ENCODE data around the gene PRIMPOL. TPM values are rescaled to one million over a fixed set of nuclear protein-coding genes. Genes with fewer than 3 reads are reported as not detected.

Gene PRIMPOL, protein sequence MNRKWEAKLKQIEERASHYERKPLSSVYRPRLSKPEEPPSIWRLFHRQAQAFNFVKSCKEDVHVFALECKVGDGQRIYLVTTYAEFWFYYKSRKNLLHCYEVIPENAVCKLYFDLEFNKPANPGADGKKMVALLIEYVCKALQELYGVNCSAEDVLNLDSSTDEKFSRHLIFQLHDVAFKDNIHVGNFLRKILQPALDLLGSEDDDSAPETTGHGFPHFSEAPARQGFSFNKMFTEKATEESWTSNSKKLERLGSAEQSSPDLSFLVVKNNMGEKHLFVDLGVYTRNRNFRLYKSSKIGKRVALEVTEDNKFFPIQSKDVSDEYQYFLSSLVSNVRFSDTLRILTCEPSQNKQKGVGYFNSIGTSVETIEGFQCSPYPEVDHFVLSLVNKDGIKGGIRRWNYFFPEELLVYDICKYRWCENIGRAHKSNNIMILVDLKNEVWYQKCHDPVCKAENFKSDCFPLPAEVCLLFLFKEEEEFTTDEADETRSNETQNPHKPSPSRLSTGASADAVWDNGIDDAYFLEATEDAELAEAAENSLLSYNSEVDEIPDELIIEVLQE
- 17.5 and 57.3 TPM in 2 replicates for total RNA-seq (2011; cell fraction: chromatin; rRNA removed; ENCODE audit: low replicate concordance)
- 7.0 and 11.7 TPM in 2 replicates for total RNA-seq (2011; cell fraction: nucleolus; rRNA removed)
- total RNA-seq (2011; cell fraction: nucleoplasm; rRNA removed), result 14.9 and 18.1 TPM in 2 replicates
- total RNA-seq (2014; rRNA removed), result 11.3 and 16.8 TPM in 2 replicates
- 22.5 and 25.4 TPM in 2 replicates for total RNA-seq (2014; rRNA removed; fragmentation: Illumina TruSeq; extraction: Trizol)
- 19.5 and 23.3 TPM in 2 replicates for total RNA-seq (2015; rRNA removed; fragmentation: Illumina TruSeq; extraction: Trizol)
- 14.3 and 14.9 TPM in 2 replicates for total RNA-seq (2021)
- 30.0 and 32.0 TPM in 2 replicates for polyA plus RNA-seq (2011; rRNA removed)
- polyA plus RNA-seq (2011; cell fraction: cytosol; rRNA removed), result 3.4 and 10.0 TPM in 2 replicates
- 8.5 and 20.0 TPM in 2 replicates for polyA plus RNA-seq (2011; cell fraction: nucleus; rRNA removed)
- polyA plus RNA-seq (2012), result 18.2 and 22.5 TPM in 2 replicates
- polyA plus RNA-seq (2014; fragmentation: Illumina TruSeq; extraction: Trizol), result 16.1 and 17.9 TPM in 2 replicates
- polyA plus RNA-seq (2014; fragmentation: Nextera tagmentation; extraction: Ambion mirVana), result 10 to 100 TPM; 11.0 to 14.2 TPM
- 14.7 and 19.2 TPM in 2 replicates for polyA plus RNA-seq (2014; rRNA removed)
- polyA minus RNA-seq (2011; rRNA and poly(A)+ RNA removed), result 11.3 and 11.9 TPM in 2 replicates
- 4.1 and 4.6 TPM in 2 replicates for polyA minus RNA-seq (2011; cell fraction: cytosol; rRNA and poly(A)+ RNA removed)
- 4.6 and 9.6 TPM in 2 replicates for polyA minus RNA-seq (2011; cell fraction: nucleus; rRNA and poly(A)+ RNA removed)
- percentile 65 among the genes with signal in this experiment for Bru-seq, nascent RNA
- BruChase-seq, experiment 1, labeled RNA remaining after a 2-hour chase, result percentile 66 among the genes with signal in this experiment
- BruChase-seq, experiment 2, labeled RNA remaining after a 6-hour chase, result percentile 66 among the genes with signal in this experiment
- long read RNA-seq, experiment 1, transcript PRIMPOL-201 (14 exons, 2,289 nt), result major isoform, 18 of 45 reads
- long read RNA-seq, experiment 1, partial matches to known transcripts, result 4 of 45 reads
- long read RNA-seq, experiment 1, other reads (novel, unspliced or antisense), result 15 of 45 reads
- long read RNA-seq, experiment 2, partial matches to known transcripts, result 3 of 17 reads
- long read RNA-seq, experiment 2, other reads (novel, unspliced or antisense), result 7 of 17 reads
- long read RNA-seq, experiment 3, partial matches to known transcripts, result 0 of 13 reads
- long read RNA-seq, experiment 3, other reads (novel, unspliced or antisense), result 8 of 13 reads

DNA sequence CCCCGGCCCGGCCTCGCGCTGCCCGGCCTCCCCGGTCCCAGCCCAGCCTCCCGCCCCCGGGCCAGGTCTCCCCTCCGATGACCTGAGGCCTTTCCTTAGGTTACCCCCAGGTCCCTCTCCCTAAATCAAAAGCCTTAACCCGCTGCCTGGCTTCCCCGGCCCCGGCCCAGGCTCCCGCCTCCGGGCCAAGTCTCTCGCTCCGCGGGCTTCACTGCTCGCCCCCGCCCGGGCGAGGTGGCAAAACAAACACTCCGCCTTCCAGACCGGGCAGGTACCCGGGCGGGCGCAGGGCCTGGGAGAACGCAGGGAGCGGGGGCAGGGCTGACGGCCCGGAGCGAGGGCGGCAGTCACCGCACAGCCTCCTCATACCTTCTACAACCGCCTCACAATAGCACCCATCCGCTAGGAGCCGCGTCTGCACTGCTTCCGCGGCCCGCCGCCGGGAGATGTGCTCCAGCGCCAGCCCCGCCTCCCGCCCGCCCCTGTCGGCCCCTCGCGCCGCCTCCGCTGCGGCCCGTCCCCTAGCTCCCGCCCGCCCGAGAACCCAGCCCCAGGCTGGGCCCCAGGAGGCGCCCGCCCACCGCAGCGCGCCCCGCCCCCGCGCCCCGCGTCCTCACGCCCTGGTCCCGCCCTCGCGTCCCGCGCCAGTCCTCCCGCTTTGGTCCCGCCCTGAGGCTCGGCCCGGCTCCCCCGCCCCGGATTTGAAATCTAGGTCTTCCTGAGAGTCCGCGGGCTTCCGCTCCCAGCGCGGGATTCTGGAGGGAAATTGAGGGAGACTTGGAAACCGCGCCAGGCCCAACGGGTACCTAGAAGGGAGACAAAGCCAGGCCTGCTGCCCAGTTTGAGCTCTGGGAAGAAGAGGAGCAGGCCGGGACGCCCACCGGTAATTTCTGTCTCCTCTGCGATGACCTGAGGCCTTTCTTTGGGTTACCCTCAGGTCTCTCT, at the start of gene PRIMPOL, which contains the start of gene CASP3:
Gene PRIMPOL (plus strand): TSS at position 713 of the 945 bp plus-strand sequence. CDS start 7,403 bp downstream, outside the sequence.
Gene CASP3 (minus strand): TSS at position 422 of the 945 bp plus-strand sequence. CDS start 10,994 bp downstream, outside the sequence.
- Histone ChIP-seq H3K4me2 (ENCODE audit: insufficient read depth, low read length) (peak within 1 kb of the TSS; percentile 99), H3K79me2 (ENCODE audit: control insufficient read depth, insufficient read depth, low read length) (peaks cover 56% of the 10 kb centered on the region), H3K27me3 (ENCODE audit: control insufficient read depth in 2 of 2, insufficient read depth in 2 of 2, low read length in 2 of 2) (no peaks in the 10 kb centered on the region), H3K9me3 (replicated peaks; ENCODE audit: control insufficient read depth, insufficient read depth, low read depth, low read length) (no peaks in the 10 kb centered on the region), H3K27ac (ENCODE audit: extremely low read depth, low read depth, low read length) (peak within 1 kb of the TSS; percentile 89), H3K9me1 (ENCODE audit: control insufficient read depth, insufficient read depth, low read length) (no peaks in the 10 kb centered on the region), H3K4me3 (peak within 1 kb of the TSS; percentile 96), H2AFZ (ENCODE audit: low read depth, low read length) (peak within 1 kb of the TSS; percentile 91), H3K4me1 (replicated peaks in 1 of 2; ENCODE audit: control insufficient read depth in 2 of 2, insufficient read depth in 2 of 2, low read length in 2 of 2) (peaks cover 17 to 19% of the 10 kb centered on the region in 2 experiments), H3K9ac (ENCODE audit: insufficient read depth in 1 of 2, low read depth in 2 of 2, low read length in 2 of 2) (peak within 1 kb of the TSS; percentile 91 to 92), H4K20me1 (replicated peaks; ENCODE audit: control insufficient read depth, insufficient read depth, low read length) (peaks cover 7% of the 10 kb centered on the region; the same call in 1 of the 2 replicates), H3K36me3 (ENCODE audit: control insufficient read depth, insufficient read depth, low read length) (peaks cover 35% of the 10 kb centered on the region)
- intact Hi-C loops (cut with micrococcal nuclease), result loop anchor here (2.0 to 10.0 kb wide), 4 partner anchors 36 to 387 kb away; partner anchors contain the start of gene CENPU
- in situ Hi-C loops (cut with MboI), result no loop called here
- 0% methylated on average over 35 of the region's 90 CpGs for WGBS (ENCODE audit: insufficient coverage, low coverage, missing lambda C conversion rate)
- POLR2A ChIA-PET, result interaction anchor here (0.6 to 1.3 kb wide), 9 partner anchors 11 to 386 kb away, joined by 3 to 6 read pairs (median 3); no protein-coding TSS in a partner anchor
- FAIRE-seq, result peak; percentile 35
- DNase-seq (ENCODE audit: extremely low read depth in 1 of 4, low spot score in 3 of 4), result peak; percentile 91 to 98 (median 92)
- BruUV-seq (replicated peaks), result no TSS peak
- CTCF ChIA-PET (ENCODE audit: low intra/inter-chr PET ratio), result no interaction called here
- ATAC-seq, result peak; percentile 92
- TF ChIP-seq, protein P1, sequence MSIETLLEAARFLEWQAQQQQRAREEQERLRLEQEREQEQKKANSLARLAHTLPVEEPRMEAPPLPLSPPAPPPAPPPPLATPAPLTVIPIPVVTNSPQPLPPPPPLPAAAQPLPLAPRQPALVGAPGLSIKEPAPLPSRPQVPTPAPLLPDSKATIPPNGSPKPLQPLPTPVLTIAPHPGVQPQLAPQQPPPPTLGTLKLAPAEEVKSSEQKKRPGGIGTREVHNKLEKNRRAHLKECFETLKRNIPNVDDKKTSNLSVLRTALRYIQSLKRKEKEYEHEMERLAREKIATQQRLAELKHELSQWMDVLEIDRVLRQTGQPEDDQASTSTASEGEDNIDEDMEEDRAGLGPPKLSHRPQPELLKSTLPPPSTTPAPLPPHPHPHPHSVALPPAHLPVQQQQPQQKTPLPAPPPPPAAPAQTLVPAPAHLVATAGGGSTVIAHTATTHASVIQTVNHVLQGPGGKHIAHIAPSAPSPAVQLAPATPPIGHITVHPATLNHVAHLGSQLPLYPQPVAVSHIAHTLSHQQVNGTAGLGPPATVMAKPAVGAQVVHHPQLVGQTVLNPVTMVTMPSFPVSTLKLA (conservative IDR thresholded peaks at IDR 0.05), result no peak; a peak in 1 of 4 replicates
- TF ChIP-seq FOXM1 (IDR thresholded peaks at IDR 0.05; ENCODE audit: low read depth), result no peak
- no peak; the same call in 1 of the 2 replicates for TF ChIP-seq FOXM1 (CRISPR knock-in tag; IDR thresholded peaks at IDR 0.05; ENCODE audit: low read depth)
- TF ChIP-seq, protein P2, sequence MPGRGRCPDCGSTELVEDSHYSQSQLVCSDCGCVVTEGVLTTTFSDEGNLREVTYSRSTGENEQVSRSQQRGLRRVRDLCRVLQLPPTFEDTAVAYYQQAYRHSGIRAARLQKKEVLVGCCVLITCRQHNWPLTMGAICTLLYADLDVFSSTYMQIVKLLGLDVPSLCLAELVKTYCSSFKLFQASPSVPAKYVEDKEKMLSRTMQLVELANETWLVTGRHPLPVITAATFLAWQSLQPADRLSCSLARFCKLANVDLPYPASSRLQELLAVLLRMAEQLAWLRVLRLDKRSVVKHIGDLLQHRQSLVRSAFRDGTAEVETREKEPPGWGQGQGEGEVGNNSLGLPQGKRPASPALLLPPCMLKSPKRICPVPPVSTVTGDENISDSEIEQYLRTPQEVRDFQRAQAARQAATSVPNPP (IDR thresholded peaks at IDR 0.05; ENCODE audit: borderline replicate concordance, insufficient read depth, insufficient read length), result no peak
- no peak for TF ChIP-seq KLF1 (tag; IDR thresholded peaks at IDR 0.05)
- no peak for TF ChIP-seq U2AF2 (optimal IDR thresholded peaks at IDR 0.05; ENCODE audit: low read depth, low read length)
- TF ChIP-seq NCOR1 (IDR thresholded peaks at IDR 0.05), result no peak
- 0 out of 2 replicates have a peak, but pooled peaks have one; percentile 50 for TF ChIP-seq TGIF2 (CRISPR knock-in tag; IDR thresholded peaks at IDR 0.05)

Measured in K562 (cell line).